Measurements from ENCODE around the gene DCLRE1C.
"Not testable (repeated sequence)": the region's sequence is repeated elsewhere in the genome, so short reads cannot be mapped to it uniquely, and the experiment has no call there.

DCLRE1C gene

GRCh38 chr10:14884082-14884481 is 69.8 kb downstream of the DCLRE1C start:
- DNase-seq (ENCODE audit: low read depth in 2 of 2): no peak

- DNase-seq (ENCODE audit: low read depth in 2 of 2): no peak
Measured at GRCh38 chr10:14880229-14880628, 73.7 kb downstream of the DCLRE1C start.

GRCh38 chr10:14879928-14880193 is 74.0 kb downstream of the DCLRE1C start:
- DNase-seq (ENCODE audit: low read depth in 2 of 2): no peak

GRCh38 chr10:14879124-14879927 is 74.6 kb downstream of the DCLRE1C start:
- peak in 1 of 2 donors; percentile 34 for DNase-seq (ENCODE audit: low read depth in 2 of 2)

- DNase-seq (ENCODE audit: low read depth in 2 of 2): peak; percentile 89 to 93
Measured at GRCh38 chr10:14878266-14879123, 75.4 kb downstream of the DCLRE1C start, which contains the start of gene SUV39H2. TSS of gene SUV39H2 (plus strand) at chr10:14878866. CDS start at chr10:14878889, 23 bp downstream.

- no peak for DNase-seq (ENCODE audit: low read depth in 2 of 2)
Measured at GRCh38 chr10:14876764-14877163, 77.1 kb downstream of the DCLRE1C start.

- DNase-seq (ENCODE audit: low read depth in 2 of 2): no peak
Measured at GRCh38 chr10:14875941-14876340, 78.0 kb downstream of the DCLRE1C start.

GRCh38 chr10:14873090-14873760 is 80.7 kb downstream of the DCLRE1C start:
- DNase-seq (ENCODE audit: low read depth in 2 of 2): no peak

GRCh38 chr10:14864871-14865270 is 89.0 kb downstream of the DCLRE1C start:
- not testable (repeated sequence) for DNase-seq (ENCODE audit: low read depth in 2 of 2)

GRCh38 chr10:14864466-14864865 is 89.4 kb downstream of the DCLRE1C start:
- not testable (repeated sequence) for DNase-seq (ENCODE audit: low read depth in 2 of 2)

GRCh38 chr10:14860791-14861190 is 93.1 kb downstream of the DCLRE1C start:
- no peak for DNase-seq (ENCODE audit: low read depth in 2 of 2)

- DNase-seq (ENCODE audit: low read depth in 2 of 2): no peak
Measured at GRCh38 chr10:14859775-14860174, 94.1 kb downstream of the DCLRE1C start.

- no peak for DNase-seq (ENCODE audit: low read depth in 2 of 2)
Measured at GRCh38 chr10:14859043-14859442, 94.9 kb downstream of the DCLRE1C start.

- no peak for DNase-seq (ENCODE audit: low read depth in 2 of 2)
Measured at GRCh38 chr10:14858338-14858960, 95.4 kb downstream of the DCLRE1C start.

- DNase-seq (ENCODE audit: low read depth in 2 of 2): no peak
Measured at GRCh38 chr10:14855453-14855852, 98.4 kb downstream of the DCLRE1C start.

- no peak for DNase-seq (ENCODE audit: low read depth in 2 of 2)
Measured at GRCh38 chr10:14852236-14852635, 101.7 kb downstream of the DCLRE1C start.

All from stimulated activated CD4-positive, alpha-beta T cell treated with anti-CD3 and anti-CD28 coated beads, Interleukin-1b, Interleukin-23, amount 100 ng/mL, for 4 hours (primary cell).